NCI-H2171 (cell line): ENCODE results near the gene NEXN.
A peak's percentile ranks its signal among the peaks of the same experiment; 100 is the strongest.
"Not testable (repeated sequence)": the region's sequence is repeated elsewhere in the genome, so short reads cannot be mapped to it uniquely, and the experiment has no call there.

Experiments used
- DNase-seq: peaks from one replicate; lab custom pipeline; 2025; lab: John Stamatoyannopoulos, UW

The NEXN gene

DNA sequence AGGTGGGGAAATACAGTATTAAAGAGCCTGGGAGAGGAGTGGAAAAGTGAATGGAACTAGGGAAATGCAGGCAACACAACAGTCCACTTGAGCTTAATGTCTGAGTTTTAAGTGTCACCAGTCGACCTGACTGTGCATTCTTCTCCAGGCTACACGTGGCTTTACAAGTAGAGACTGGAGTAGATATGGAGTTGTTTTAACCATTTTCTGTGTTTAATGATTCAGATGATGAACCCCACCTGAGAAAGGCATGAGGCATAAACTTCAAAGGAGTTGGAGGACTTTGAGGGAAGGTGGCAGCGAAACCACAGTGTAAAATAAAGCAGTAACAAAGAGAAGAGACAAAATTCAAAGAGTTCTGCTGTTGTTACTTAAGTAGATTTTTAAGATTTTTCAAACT lies 77.9 kb downstream of the NEXN start:
- DNase-seq = no peak

- no peak for DNase-seq
Measured at GRCh38 chr1:77970192-77970591, 81.8 kb downstream of the NEXN start.

GRCh38 chr1:77972080-77972479 lies 83.7 kb downstream of the NEXN start:
- no peak for DNase-seq

DNA sequence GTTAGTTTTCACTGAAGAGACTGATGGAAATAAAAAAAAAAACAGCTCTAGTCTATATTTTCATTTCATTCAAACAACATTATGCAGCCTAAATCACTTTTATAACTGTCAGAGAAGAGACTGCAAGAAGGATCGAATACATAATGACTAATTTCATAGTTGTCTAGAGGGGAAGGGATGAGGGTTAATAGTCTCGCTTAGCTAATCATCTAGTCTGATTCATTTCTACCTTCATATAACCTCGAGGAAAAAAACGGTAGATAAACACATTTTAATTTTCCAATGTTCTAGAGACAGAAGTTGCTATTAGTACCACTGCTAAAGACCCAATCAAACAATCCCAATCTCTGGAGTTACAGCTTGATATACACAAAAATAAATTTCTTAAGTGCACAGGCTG lies 87.0 kb downstream of the NEXN start:
- no peak for DNase-seq

DNA sequence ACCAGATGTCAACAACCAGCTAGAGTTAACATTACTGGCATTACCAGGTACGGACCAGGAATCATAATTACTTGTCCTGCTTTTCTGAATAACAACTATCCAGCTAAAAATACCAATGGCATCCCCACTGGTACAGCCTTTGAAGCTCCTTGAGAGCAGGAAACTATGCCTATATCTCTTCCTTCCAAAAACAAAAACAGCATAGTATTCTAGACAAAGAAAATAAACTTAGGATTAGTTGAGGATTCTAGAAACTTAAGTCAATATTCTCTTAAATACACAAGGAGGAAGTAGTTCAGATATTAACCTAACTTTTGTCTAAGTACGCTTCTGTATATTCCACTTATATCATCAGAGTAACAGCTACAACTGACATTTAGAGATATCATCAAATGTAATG lies 87.5 kb downstream of the NEXN start:
- no peak for DNase-seq

- no peak for DNase-seq
Measured at GRCh38 chr1:77976433-77977076, 88.1 kb downstream of the NEXN start.

- no peak for DNase-seq
Measured at GRCh38 chr1:77977989-77978292, 89.5 kb downstream of the NEXN start.

- peak; percentile 75 for DNase-seq
Measured at GRCh38 chr1:77978293-77978968, 90.0 kb downstream of the NEXN start.

DNA sequence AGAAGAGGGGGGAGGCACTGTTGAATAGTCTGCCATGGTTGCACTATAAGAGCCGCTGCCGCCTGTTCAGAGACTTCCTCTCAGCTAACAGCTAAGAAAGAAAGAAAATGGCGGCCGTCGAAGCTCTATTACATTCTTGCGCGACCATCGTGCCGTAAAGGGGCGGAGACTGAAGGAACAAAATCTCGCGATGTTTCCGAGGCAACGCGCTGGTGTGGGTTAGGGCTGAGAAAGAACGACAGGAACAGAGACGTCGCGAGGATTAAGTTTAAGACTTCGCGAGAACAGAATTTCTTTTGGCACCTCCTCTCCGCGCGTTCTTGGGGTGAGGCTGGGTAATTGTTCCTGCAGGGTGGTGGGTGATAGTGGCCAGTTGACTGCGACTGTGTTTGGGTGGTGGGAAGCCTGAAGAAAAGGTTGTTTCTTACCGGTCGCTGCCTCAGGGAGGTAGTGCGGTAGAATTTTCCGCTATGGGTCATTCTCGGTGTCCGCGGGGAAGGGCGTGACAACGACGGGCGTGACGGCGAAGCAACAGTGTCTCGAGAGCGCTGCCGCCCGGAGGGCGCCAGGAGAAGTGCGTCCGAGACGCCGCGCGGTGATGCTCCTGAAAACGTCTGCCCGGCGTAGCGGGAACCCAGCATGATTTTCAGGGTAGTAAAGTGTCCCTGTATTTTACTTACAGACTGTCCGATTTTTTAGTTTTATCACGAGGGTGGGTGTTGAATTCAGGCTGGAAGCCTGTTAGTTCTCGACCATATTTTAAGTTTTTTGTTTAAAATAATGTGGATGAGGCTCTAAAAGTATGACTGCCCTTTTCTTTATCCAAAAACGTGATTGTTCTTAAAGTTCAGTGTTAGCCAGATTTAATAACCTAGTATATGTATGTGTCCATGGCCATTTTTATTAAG lies 90.8 kb downstream of the NEXN start, which contains the start of gene FUBP1:
FUBP1 (minus strand) TSS at position 104 of the 908 bp plus-strand sequence; CDS start at position 36, 68 bp downstream.
- DNase-seq = peak; percentile 97

- not testable (repeated sequence) for DNase-seq
Measured at GRCh38 chr1:77983352-77983996, 95.0 kb downstream of the NEXN start.

DNA sequence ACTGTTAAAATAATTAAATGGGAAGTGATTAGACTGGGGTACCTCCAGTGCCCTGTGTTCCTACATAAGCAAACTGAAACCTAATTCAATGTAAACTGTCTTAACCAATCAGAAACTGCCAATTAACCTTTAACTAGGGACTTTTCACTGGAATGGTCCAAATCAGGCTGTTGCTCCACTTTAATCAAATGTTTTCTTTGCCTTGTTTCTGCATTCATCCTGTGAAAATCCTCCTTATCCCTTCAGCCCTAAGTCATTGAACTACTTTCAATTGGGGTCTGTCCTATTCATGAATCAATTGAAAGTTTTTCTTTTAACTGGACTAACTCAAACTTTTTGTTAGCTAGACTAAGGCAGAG lies 95.6 kb downstream of the NEXN start:
- DNase-seq = no peak

GRCh38 chr1:77984629-77985028 lies 96.2 kb downstream of the NEXN start:
- no peak for DNase-seq

DNA sequence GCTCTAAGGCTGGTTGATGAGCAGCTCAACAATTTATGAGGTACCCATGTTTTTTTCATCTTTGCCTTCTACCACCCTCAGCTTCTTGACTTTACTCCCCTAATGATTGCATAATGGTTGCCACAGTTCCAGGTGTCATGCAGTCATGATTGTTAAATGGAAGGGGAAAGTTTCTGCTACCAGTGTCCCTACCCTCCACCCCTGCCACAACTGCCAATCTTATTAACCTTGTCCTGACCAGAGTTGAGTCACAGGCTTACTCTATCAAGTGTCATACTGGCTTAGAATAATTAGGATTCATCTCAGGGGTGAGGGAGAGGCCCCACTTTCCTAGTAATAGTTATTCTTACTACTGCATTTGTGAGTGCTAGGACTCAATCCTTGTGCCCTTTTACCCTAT lies 98.4 kb downstream of the NEXN start:
- no peak for DNase-seq

DNA sequence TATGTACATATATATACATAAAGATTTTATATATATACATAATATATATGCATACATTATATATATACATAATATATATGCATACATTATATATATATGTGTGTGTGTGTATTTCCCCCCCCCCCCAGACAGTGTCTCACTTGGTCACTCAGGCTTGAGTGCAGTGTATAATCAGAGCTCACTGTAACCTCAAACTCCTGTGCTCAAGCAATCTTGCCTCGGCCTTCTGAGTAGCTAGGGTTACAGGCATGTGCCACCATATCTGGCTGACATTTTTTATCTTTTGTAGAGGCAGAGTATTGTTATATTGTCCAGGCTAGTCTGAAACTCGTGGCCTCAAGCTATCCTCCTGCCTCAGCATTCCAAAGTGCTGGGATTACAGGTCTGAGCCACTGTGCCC lies 99.5 kb downstream of the NEXN start:
- no peak for DNase-seq

- DNase-seq = no peak
Measured at GRCh38 chr1:77989744-77990143, 101.3 kb downstream of the NEXN start.

DNA sequence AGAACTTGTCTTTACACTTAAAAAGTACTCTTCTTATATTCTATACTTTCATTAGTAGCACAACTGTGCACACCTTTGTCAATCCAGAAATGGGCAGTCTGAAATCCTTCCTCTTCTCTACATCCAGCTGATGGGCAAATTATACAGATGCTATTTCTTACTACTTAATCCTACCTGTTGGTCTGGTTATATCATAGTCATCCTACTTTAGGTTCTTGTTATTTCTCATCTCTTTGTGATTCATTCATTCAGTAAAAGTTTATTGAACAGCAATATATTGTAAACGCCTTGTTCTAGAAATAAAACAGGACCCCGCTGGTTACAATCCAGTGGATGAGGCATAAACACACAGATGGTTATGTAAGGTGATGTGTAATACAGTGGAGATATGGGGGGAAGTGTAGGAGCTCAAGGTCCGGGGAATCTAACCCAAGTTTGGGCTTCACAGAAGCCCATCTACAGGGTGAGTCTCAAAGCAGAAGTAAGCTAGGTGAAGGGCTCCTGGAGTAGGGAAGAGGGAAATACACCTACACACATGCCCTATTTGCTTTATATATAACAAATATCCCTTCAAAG lies 102.3 kb downstream of the NEXN start:
- DNase-seq = no peak

GRCh38 chr1:77991638-77992037 lies 103.2 kb downstream of the NEXN start:
- no peak for DNase-seq
